Uterus (tissue), 4 donors: ENCODE results near the gene MS4A15. TPM values are rescaled to one million over a fixed set of nuclear protein-coding genes. Genes with fewer than 3 reads are reported as not detected.

Source experiments
- DNase-seq, 2 donors: peaks; one replicate each; pipeline ENCODE4 v3.0.0-alpha.2; 2019 to 2020
- H3K27ac ChIP-seq, 2 donors: fragments of 200-600 bp; sonication (generic); 1 replicate in 1 of 2; 2 replicates in 1 of 2; pipeline ENCODE4 v1.5.1; 2016 to 2018
- H3K27me3 ChIP-seq, 2 donors: fragments of 200-600 bp; sonication (generic); one replicate each; pipeline ENCODE4 v1.5.1; 2018 to 2019; ENCODE audit warnings: control low read depth in 1 of 2
- H3K36me3 ChIP-seq, 2 donors: fragments of 200-600 bp; sonication (generic); one replicate each; pipeline ENCODE4 v1.5.1; 2019; ENCODE audit warnings: control low read depth in 1 of 2
- H3K4me1 ChIP-seq, 2 donors: fragments of 200-600 bp; sonication (generic); one replicate each; pipeline ENCODE4 v1.5.1; 2018 to 2019; ENCODE audit warnings: control low read depth in 1 of 2
- H3K4me3 ChIP-seq, 2 donors: fragments of 200-600 bp; sonication (generic); 1 replicate in 1 of 2; 2 replicates in 1 of 2; pipeline ENCODE4 v1.5.1; 2018 to 2019; ENCODE audit warnings: mild to moderate bottlenecking in 1 of 2
- H3K9me3 ChIP-seq, 2 donors: fragments of 200-600 bp; sonication (generic); one replicate each; pipeline ENCODE4 v1.5.1; 2019; ENCODE audit warnings: control low read depth in 1 of 2
- CTCF ChIP-seq, 4 experiments: fragments of 200-600 bp in 2 of 4; fragments of 450-650 bp in 2 of 4; sonication (generic) in 2 of 4; IDR thresholded peaks; one replicate each; pipeline ENCODE4 v1.5.1; 2016 to 2019; ENCODE audit warnings: antibody characterized with exemption in 4 of 4, mild to moderate bottlenecking in 2 of 4, moderate library complexity in 1 of 4
- POLR2A ChIP-seq, 2 donors: fragments of 450-650 bp; IDR thresholded peaks; one replicate each; pipeline ENCODE4 v1.6.1; 2016; ENCODE audit warnings: antibody characterized with exemption in 2 of 2, mild to moderate bottlenecking in 1 of 2, moderate library complexity in 1 of 2
- intact Hi-C: fragments of 100-400 bp; cut with DNase I; formaldehyde crosslinking; loops from one replicate; pipeline ENCODE4 v1.15.1; 2023; ENCODE audit warnings: low total_unique reads
- total RNA-seq, 4 donors: library from RNA; depleted of rRNA in 3 of 4; stranded (reverse); fragments of >200 nt in 3 of 4; gene quantifications; one replicate each; pipeline versions ENCODE4 v1.1.0 to v1.2.4, GENCODE V29; 2014 to 2023
- donor health status: DM: yes; HTN: yes; CAD: no.

The MS4A15 gene
- total RNA-seq, 4 donors from 2014 or later, result not detected

- H3K36me3 ChIP-seq, result no peaks in the 10 kb centered on the region
- H3K27ac ChIP-seq, result no peak overlapping the region
- TF ChIP-seq CTCF (IDR thresholded peaks at IDR 0.05) (no peak), POLR2A (IDR thresholded peaks at IDR 0.05) (no peak)
- no peaks in the 10 kb centered on the region for H3K4me1 ChIP-seq
- no peaks in the 10 kb centered on the region for H3K9me3 ChIP-seq
- H3K4me3 ChIP-seq, result no peak overlapping the region
- DNase-seq, result no peak
- intact Hi-C loops, result no loop called here
- no peaks in the 10 kb centered on the region for H3K27me3 ChIP-seq
These were observed 27.2 kb downstream of the MS4A15 start for GRCh38 chr11:60783911-60784310.

GRCh38 chr11:60785136-60785535, 28.5 kb downstream of the MS4A15 start, which contains the start of gene MS4A10:
MS4A10 (plus strand) TSS chr11:60785333; CDS start chr11:60790336, 5,003 bp downstream.
- H3K36me3 ChIP-seq, result no peaks in the 10 kb centered on the region
- H3K27me3 ChIP-seq, result no peaks in the 10 kb centered on the region
- no peaks in the 10 kb centered on the region for H3K9me3 ChIP-seq
- intact Hi-C loops, result no loop called here
- no peaks in the 10 kb centered on the region for H3K4me1 ChIP-seq
- DNase-seq, result no peak
- H3K27ac ChIP-seq, result no peak within 1 kb of the TSS
- no peak for TF ChIP-seq CTCF (IDR thresholded peaks at IDR 0.05)
- H3K4me3 ChIP-seq, result no peak within 1 kb of the TSS

GRCh38 chr11:60785806-60786361, 29.2 kb downstream of the MS4A15 start:
- DNase-seq, result no peak
- TF ChIP-seq CTCF (IDR thresholded peaks at IDR 0.05) (no peak), POLR2A (IDR thresholded peaks at IDR 0.05) (no peak)
- Histone ChIP-seq H3K36me3 (no peaks in the 10 kb centered on the region), H3K27me3 (no peaks in the 10 kb centered on the region), H3K4me3 (no peak overlapping the region), H3K4me1 (no peaks in the 10 kb centered on the region), H3K9me3 (no peaks in the 10 kb centered on the region), H3K27ac (no peak overlapping the region)
- intact Hi-C loops, result no loop called here

- H3K4me3 ChIP-seq, result no peak overlapping the region
- no peaks in the 10 kb centered on the region for H3K27me3 ChIP-seq
- H3K36me3 ChIP-seq, result no peaks in the 10 kb centered on the region
- TF ChIP-seq POLR2A (IDR thresholded peaks at IDR 0.05) (no peak), CTCF (IDR thresholded peaks at IDR 0.05) (no peak)
- H3K27ac ChIP-seq, result no peak overlapping the region
- no peaks in the 10 kb centered on the region for H3K4me1 ChIP-seq
- peak; percentile 60 to 61 for DNase-seq
- intact Hi-C loops, result no loop called here
- no peaks in the 10 kb centered on the region for H3K9me3 ChIP-seq
These were observed 30.3 kb downstream of the MS4A15 start for GRCh38 chr11:60786811-60787567.

- H3K27ac ChIP-seq, result no peak overlapping the region
- H3K4me3 ChIP-seq, result no peak overlapping the region
- H3K27me3 ChIP-seq, result no peaks in the 10 kb centered on the region
- no peaks in the 10 kb centered on the region for H3K9me3 ChIP-seq
- DNase-seq, result no peak
- H3K36me3 ChIP-seq, result no peaks in the 10 kb centered on the region
- intact Hi-C loops, result no loop called here
- TF ChIP-seq POLR2A (IDR thresholded peaks at IDR 0.05) (no peak), CTCF (IDR thresholded peaks at IDR 0.05) (no peak)
- H3K4me1 ChIP-seq, result no peaks in the 10 kb centered on the region
These were observed 31.9 kb downstream of the MS4A15 start for GRCh38 chr11:60788401-60789125.
